D721Med (cell line): ENCODE data around the gene CCDC68.

ENCODE experiments used
- DNase-seq: peaks from one replicate; pipeline ENCODE4 v3.0.0; 2011; ENCODE audit warnings: low spot score; ENCODE audit not compliant: insufficient read length
- FAIRE-seq: peaks from 2 replicates; lab custom pipeline; 2011; peaks lifted over from hg19 to GRCh38; lab: Jason Lieb, UNC
- CTCF ChIP-seq: IDR thresholded peaks from 2 replicates; pipeline ENCODE4 v1.5.1; 2012; ENCODE audit warnings: mild to moderate bottlenecking, control low read depth; ENCODE audit not compliant: insufficient read depth; ENCODE audit errors: missing control alignments

CCDC68 gene

GRCh38 chr18:54942569-54942968, 16.7 kb downstream of the CCDC68 start:
- FAIRE-seq (no peak), DNase-seq (no peak)
- TF ChIP-seq CTCF, result no peak

- peak; percentile 99 for FAIRE-seq
- TF ChIP-seq CTCF, result no peak
- no peak for DNase-seq
These were observed 17.1 kb downstream of the CCDC68 start for GRCh38 chr18:54942144-54942543.

GRCh38 chr18:54939361-54939917, 19.8 kb downstream of the CCDC68 start:
- TF ChIP-seq CTCF, result no peak
- FAIRE-seq (no peak), DNase-seq (no peak)

- TF ChIP-seq CTCF, result no peak
- FAIRE-seq (no peak), DNase-seq (no peak)
These were observed 20.8 kb downstream of the CCDC68 start for GRCh38 chr18:54938506-54938905.

GRCh38 chr18:54932472-54932871, 26.8 kb downstream of the CCDC68 start:
- no peak for DNase-seq
- FAIRE-seq, result no peak
- TF ChIP-seq CTCF, result no peak

GRCh38 chr18:54931152-54931551, 28.1 kb downstream of the CCDC68 start:
- no peak for FAIRE-seq
- TF ChIP-seq CTCF, result no peak
- no peak for DNase-seq

GRCh38 chr18:54928236-54928635, 31.0 kb downstream of the CCDC68 start:
- TF ChIP-seq CTCF, result no peak
- no peak for FAIRE-seq

More at GRCh38 chr18:54928236-54928635, 31.0 kb downstream of the CCDC68 start:
- no peak for DNase-seq
